Kidney (tissue), 14 donors: Measurements from ENCODE around the gene MDN1. TPM values are rescaled to one million over a fixed set of nuclear protein-coding genes. Genes with fewer than 3 reads are reported as not detected.

ENCODE experiments used
- DNase-seq, 5 donors: peaks; one replicate each; pipeline ENCODE4 v3.0.0-alpha.2; 2013 to 2020
- FAIRE-seq: peaks from 2 replicates; lab custom pipeline; 2012; peaks lifted over from hg19 to GRCh38; lab: Jason Lieb, UNC
- H3K27ac ChIP-seq, 2 donors: one replicate each; pipeline ENCODE4 v1.7.0; 2013; ENCODE audit warnings: low read depth in 2 of 2, low read length in 2 of 2, inconsistent platforms in 1 of 2
- H3K27me3 ChIP-seq: one replicate; pipeline ENCODE4 v1.7.1; 2013; ENCODE audit warnings: low read length, inconsistent platforms; ENCODE audit not compliant: control insufficient read depth, insufficient read depth
- H3K36me3 ChIP-seq, 3 donors: one replicate each; pipeline versions ENCODE4 v1.7.0 to v1.7.1; 2013; ENCODE audit warnings: low read length in 3 of 3, control low read depth in 1 of 3, inconsistent platforms in 1 of 3; ENCODE audit not compliant: insufficient read depth in 3 of 3, control insufficient read depth in 2 of 3
- H3K4me1 ChIP-seq, 3 donors: one replicate each; pipeline versions ENCODE4 v1.7.0 to v1.7.1; 2013; ENCODE audit warnings: low read length in 3 of 3, inconsistent platforms in 1 of 3, low read depth in 1 of 3; ENCODE audit not compliant: control insufficient read depth in 2 of 3, insufficient read depth in 2 of 3
- H3K4me3 ChIP-seq, 3 donors: one replicate each; pipeline versions ENCODE4 v1.7.0 to v1.8.1; 2013; ENCODE audit warnings: low read length in 3 of 3, control low read depth in 1 of 3, inconsistent platforms in 1 of 3
- H3K9ac ChIP-seq, 3 donors: one replicate each; pipeline versions ENCODE4 v1.7.0 to v1.7.1; 2013; ENCODE audit warnings: low read length in 3 of 3, control low read depth in 1 of 3, inconsistent platforms in 1 of 3
- H3K9me3 ChIP-seq, 3 donors: one replicate each; pipeline versions ENCODE4 v1.7.0 to v1.7.1; 2013; ENCODE audit warnings: low read length in 3 of 3, control low read depth in 1 of 3, inconsistent platforms in 1 of 3; ENCODE audit not compliant: control insufficient read depth in 2 of 3, insufficient read depth in 1 of 3
- CTCF ChIP-seq: IDR thresholded peaks from 3 replicates; pipeline ENCODE4 v1.5.1; 2012; ENCODE audit warnings: mild to moderate bottlenecking, moderate library complexity, borderline replicate concordance; ENCODE audit not compliant: insufficient read depth; ENCODE audit errors: extremely low read depth
- intact Hi-C: fragments of 100-400 bp; cut with DNase I; formaldehyde crosslinking; loops from one replicate; pipeline ENCODE4 v1.11.1; 2022
- polyA plus RNA-seq: library from polyadenylated mRNA; stranded (reverse); fragments of 350-450 nt; fragmentation: Illumina TruSeq; extraction: RNeasy Lipid Tissue Mini Kit (QIAGEN cat#74804); gene quantifications from one replicate; pipeline ENCODE4 v1.2.3, GENCODE V29; 2014; ENCODE audit warnings: low read depth, low replicate concordance; ENCODE audit not compliant: insufficient read depth
- total RNA-seq: library from RNA; stranded (reverse); fragmentation: NEBNext Ultra II Directional; extraction: Animal tissue kit (Norgen Biotek cat#: 25700); gene quantifications from one replicate; pipeline ENCODE4 v1.2.1, GENCODE V29; 2021
- donor health status: control.
- donor health status: control.
- donor health status: control.
- donor health status: control.
- donor health status: control.
- donor health status: DM: yes; HTN: yes; CAD: no.
- donor health status: Normal renal cell carcinoma (clear cell type).

The MDN1 gene
- total and polyA plus RNA-seq, 2 donors from 2014 or later = 19.4 to 34.9 TPM

- Histone ChIP-seq H3K9ac (no peak overlapping the region), H3K27ac (no peak overlapping the region), H3K4me1 (no peaks in the 10 kb centered on the region), H3K4me3 (no peak overlapping the region), H3K36me3 (peaks cover 0 to 37% (median 4%) of the 10 kb centered on the region in 3 donors), H3K27me3 (no peaks in the 10 kb centered on the region), H3K9me3 (no peaks in the 10 kb centered on the region)
- no peak for FAIRE-seq
- TF ChIP-seq CTCF = no peak
- intact Hi-C loops = no loop called here
- no peak for DNase-seq
Observed at GRCh38 chr6:89776583-89777233, 42.9 kb downstream of the MDN1 start.

- H3K4me1 ChIP-seq = no peaks in the 10 kb centered on the region
- H3K9ac ChIP-seq = no peak overlapping the region
- FAIRE-seq (no peak), DNase-seq (no peak)
- H3K36me3 ChIP-seq = peaks cover 0 to 39% (median 10%) of the 10 kb centered on the region in 3 donors
- H3K4me3 ChIP-seq = no peak overlapping the region
- TF ChIP-seq CTCF = no peak
- H3K27ac ChIP-seq = no peak overlapping the region
- intact Hi-C loops = no loop called here
- no peaks in the 10 kb centered on the region for H3K27me3 ChIP-seq
- H3K9me3 ChIP-seq = no peaks in the 10 kb centered on the region
Observed at GRCh38 chr6:89775150-89775549, 44.4 kb downstream of the MDN1 start.

GRCh38 chr6:89769572-89769971 is 50.0 kb downstream of the MDN1 start:
- intact Hi-C loops = no loop called here
- TF ChIP-seq CTCF = no peak
- Histone ChIP-seq H3K36me3 (peaks cover 3 to 37% (median 16%) of the 10 kb centered on the region in 3 donors), H3K9ac (no peak overlapping the region), H3K4me3 (no peak overlapping the region), H3K9me3 (no peaks in the 10 kb centered on the region), H3K27me3 (no peaks in the 10 kb centered on the region), H3K4me1 (no peaks in the 10 kb centered on the region), H3K27ac (no peak overlapping the region)
- no peak for FAIRE-seq
- no peak for DNase-seq
